IMR-90 (cell line): ENCODE data around the gene RBBP8NL. TPM values are rescaled to one million over a fixed set of nuclear protein-coding genes. Genes with fewer than 3 reads are reported as not detected.

ENCODE experiments used
- ATAC-seq: fragments of 200-7000 bp; cut with Tn5 transposase; 2 replicates; pipeline ENCODE4 v1.9.1; 2020; ENCODE audit warnings: low read depth, mild to moderate bottlenecking, moderate library complexity
- Bru-seq: library from RNA; stranded (reverse); fragments of 400-500 nt; gene quantifications from one replicate; lab custom pipeline; 2021; lab: Mats Ljungman, UMichigan
- BruChase-seq, 2 experiments: library from RNA; stranded (reverse); fragments of 400-500 nt; gene quantifications; one replicate each; lab custom pipeline; 2021; lab: Mats Ljungman, UMichigan
- BruUV-seq: library from RNA; stranded (reverse); fragments of 400-500 nt; replicated peaks from 2 replicates; lab custom pipeline; 2021; lab: Mats Ljungman, UMichigan
- CTCF ChIA-PET: fragments of 300-600 bp; formaldehyde crosslinking; extraction: SDS; loops from one replicate; lab custom pipeline; 2021; ENCODE audit warnings: antibody characterized with exemption; lab: Yijun Ruan, JAX
- POLR2A ChIA-PET: fragments of 300-600 bp; sonication (Branson Sonifier 250); formaldehyde crosslinking; loops from one replicate; lab custom pipeline; 2022; ENCODE audit warnings: antibody characterized with exemption; ENCODE audit not compliant: unreplicated experiment; lab: Charles Lee
- DNase-seq: peaks from one replicate; pipeline ENCODE4 v3.0.0; 2013
- H2AFZ ChIP-seq: replicated peaks from 2 replicates; pipeline ENCODE3; 2013; ENCODE audit warnings: low read length, mild to moderate bottlenecking; ENCODE audit not compliant: poor library complexity
- H2AK5ac ChIP-seq: 2 replicates; pipeline ENCODE4 v1.6.1; 2013; ENCODE audit warnings: low read depth, low read length, inconsistent platforms
- H2AK9ac ChIP-seq: replicated peaks from 2 replicates; pipeline ENCODE3; 2013; ENCODE audit warnings: mild to moderate bottlenecking, low read depth, low read length, moderate library complexity; ENCODE audit not compliant: poor library complexity
- H2BK120ac ChIP-seq: 2 replicates; pipeline ENCODE4 v1.6.1; 2013; ENCODE audit warnings: low read depth, low read length, inconsistent platforms
- H2BK15ac ChIP-seq: 3 replicates; pipeline ENCODE4 v1.6.1; 2013; ENCODE audit warnings: low read depth, low read length, inconsistent platforms
- H2BK20ac ChIP-seq: 2 replicates; pipeline ENCODE4 v1.6.1; 2013; ENCODE audit warnings: low read depth, mild to moderate bottlenecking, inconsistent platforms, low read length, moderate library complexity
- H2BK5ac ChIP-seq: 2 replicates; pipeline ENCODE4 v1.6.1; 2013; ENCODE audit warnings: mild to moderate bottlenecking, low read depth, low read length, inconsistent platforms; ENCODE audit not compliant: poor library complexity, severe bottlenecking
- H3K14ac ChIP-seq: replicated peaks from 2 replicates; pipeline ENCODE4 v1.6.1; 2013; ENCODE audit warnings: low read depth, low read length, inconsistent platforms
- H3K18ac ChIP-seq: 2 replicates; pipeline ENCODE4 v1.6.1; 2013; ENCODE audit warnings: low read depth, low read length, control low read depth
- H3K23ac ChIP-seq: 2 replicates; pipeline ENCODE4 v1.6.1; 2013; ENCODE audit warnings: low read depth, low read length, inconsistent platforms
- H3K27ac ChIP-seq: 2 replicates; pipeline ENCODE4 v1.5.1; 2013; ENCODE audit warnings: mild to moderate bottlenecking, control low read depth, low read length; ENCODE audit not compliant: insufficient read depth
- H3K27me3 ChIP-seq: 2 replicates; pipeline ENCODE4 v1.6.1; 2013; ENCODE audit warnings: low read length; ENCODE audit not compliant: control insufficient read depth, insufficient read depth
- H3K36me3 ChIP-seq: 2 replicates; pipeline ENCODE4 v1.6.1; 2013; ENCODE audit warnings: low read length, mixed read lengths; ENCODE audit not compliant: control insufficient read depth, insufficient read depth
- H3K4ac ChIP-seq: 2 replicates; pipeline ENCODE4 v1.6.1; 2013; ENCODE audit warnings: low read depth, low read length, inconsistent platforms
- H3K4me1 ChIP-seq: 2 replicates; pipeline ENCODE4 v1.6.1; 2013; ENCODE audit warnings: low read length, mixed read lengths; ENCODE audit not compliant: control insufficient read depth, insufficient read depth
- H3K4me2 ChIP-seq: 2 replicates; pipeline ENCODE4 v1.6.1; 2013; ENCODE audit warnings: low read depth, mild to moderate bottlenecking, control low read depth, low read length, moderate library complexity
- H3K4me3 ChIP-seq: 2 replicates; pipeline ENCODE4 v1.5.1; 2013; ENCODE audit warnings: low read depth, mild to moderate bottlenecking, control low read depth, low read length, moderate library complexity; ENCODE audit not compliant: insufficient read depth
- H3K56ac ChIP-seq: 2 replicates; pipeline ENCODE4 v1.6.1; 2013; ENCODE audit warnings: low read length, inconsistent platforms; ENCODE audit not compliant: insufficient read depth; ENCODE audit errors: extremely low read depth
- H3K79me1 ChIP-seq, 2 experiments: 2 replicates each; pipeline ENCODE4 v1.6.1; 2013; ENCODE audit warnings: low read length in 2 of 2, inconsistent platforms in 1 of 2, low read depth in 1 of 2
- H3K9ac ChIP-seq: 2 replicates; pipeline ENCODE4 v1.6.1; 2013; ENCODE audit warnings: low read depth, low read length, control low read depth
- H3K9me1 ChIP-seq: 2 replicates; pipeline ENCODE4 v1.6.1; 2013; ENCODE audit warnings: low read length, inconsistent platforms; ENCODE audit not compliant: insufficient read depth
- H3K9me3 ChIP-seq: 2 replicates; pipeline ENCODE4 v1.6.1; 2013; ENCODE audit warnings: low read length; ENCODE audit not compliant: control insufficient read depth, insufficient read depth
- H4K20me1 ChIP-seq: 2 replicates; pipeline ENCODE4 v1.6.1; 2013; ENCODE audit warnings: low read length, inconsistent platforms; ENCODE audit not compliant: insufficient read depth
- H4K5ac ChIP-seq: 2 replicates; pipeline ENCODE4 v1.6.1; 2013; ENCODE audit warnings: mild to moderate bottlenecking, low read depth, low read length, control low read depth
- H4K8ac ChIP-seq, 2 experiments: 2 replicates each; pipeline ENCODE4 v1.6.1; 2013; ENCODE audit warnings: low read depth in 2 of 2, low read length in 2 of 2, control low read depth in 1 of 2, inconsistent platforms in 1 of 2
- H4K91ac ChIP-seq: 2 replicates; pipeline ENCODE4 v1.6.1; 2013; ENCODE audit warnings: low read depth, low read length, inconsistent platforms; ENCODE audit not compliant: insufficient read depth
- RCOR1 ChIP-seq: IDR thresholded peaks from 2 replicates; pipeline ENCODE4 v1.6.1; 2012; ENCODE audit warnings: mild to moderate bottlenecking, low read length, improper control_type of control experiment; ENCODE audit not compliant: insufficient replicate concordance
- RFX5 ChIP-seq: IDR thresholded peaks from 2 replicates; pipeline ENCODE4 v1.8.0; 2012; ENCODE audit warnings: low read depth, mild to moderate bottlenecking, low read length, moderate library complexity
- WGBS, 2 experiments: methylation state at CpG; one replicate each; pipeline versions ENCODE4 v1.1.5 to v1.1.7; 2013; ENCODE audit warnings: missing lambda C conversion rate in 2 of 2; ENCODE audit not compliant: insufficient read length in 1 of 2; ENCODE audit errors: extremely low coverage in 2 of 2; 5-methylcytosine and 5-hydroxymethylcytosine counted together
- dilution Hi-C: fragments of 300-500 bp; cut with HindIII; formaldehyde crosslinking; loops from one replicate; pipeline ENCODE4 v1.14.3; 2018; ENCODE audit warnings: low sequenced_read_pairs; ENCODE audit not compliant: unreplicated experiment
- in situ Hi-C: fragments of 300-500 bp; cut with MboI; formaldehyde crosslinking; loops from 3 replicates; pipeline ENCODE4 v1.14.3; 2019; ENCODE audit warnings: low sequenced_read_pairs, inconsistent platforms, mixed read lengths
- intact Hi-C: fragments of 100-400 bp; cut with micrococcal nuclease; formaldehyde crosslinking; loops from 2 replicates; pipeline ENCODE4 v1.10.0; 2022
- long read RNA-seq: library from polyadenylated mRNA; unstranded; transcript quantifications from one replicate; pipeline ENCODE4 v2.0.0, GENCODE V29; 2021; ENCODE audit not compliant: unreplicated experiment
- polyA plus RNA-seq, 3 experiments: library from polyadenylated mRNA; depleted of rRNA; stranded (reverse); fragments of >200 nt; gene quantifications; 2 replicates each; pipeline ENCODE4 v1.2.3, GENCODE V29; 2012; ENCODE audit warnings: low replicate concordance in 1 of 3
- total RNA-seq: library from RNA; depleted of rRNA; stranded (reverse); fragments of >200 nt; gene quantifications from 2 replicates; pipeline ENCODE4 v1.2.3, GENCODE V29; 2012; rRNA removed

RBBP8NL gene
- not detected in 2 replicates for total RNA-seq
- polyA plus RNA-seq (2012; rRNA removed), result not detected in 2 replicates
- polyA plus RNA-seq (2012; cell fraction: cytosol; rRNA removed), result not detected in 2 replicates
- not detected in 2 replicates for polyA plus RNA-seq (2012; cell fraction: nucleus; rRNA removed; ENCODE audit: low replicate concordance)
- percentile 5 among the genes with signal in this experiment for Bru-seq, nascent RNA
- not detected for BruChase-seq, experiment 1, labeled RNA remaining after a 6-hour chase
- not detected for BruChase-seq, experiment 2, labeled RNA remaining after a 2-hour chase
- long read RNA-seq, result 0 reads

GRCh38 chr20:62427172-62428001, at the start of gene RBBP8NL:
TSS of gene RBBP8NL (minus strand) at chr20:62427539. CDS start at chr20:62419647, 7,892 bp downstream.
- no peaks in the 10 kb centered on the region for H3K36me3 ChIP-seq
- H3K9me1 ChIP-seq, result no peaks in the 10 kb centered on the region
- H2BK20ac ChIP-seq, result no peak within 1 kb of the TSS
- DNase-seq (no peak), ATAC-seq (no peak)
- H3K4me3 ChIP-seq, result no peak within 1 kb of the TSS
- H3K23ac ChIP-seq, result no peak within 1 kb of the TSS
- no peak within 1 kb of the TSS for H3K27ac ChIP-seq
- no peak within 1 kb of the TSS for H3K4ac ChIP-seq
- no peak within 1 kb of the TSS for H3K9ac ChIP-seq
- WGBS, 2 experiments, result 61% methylated on average over 24 of the region's 28 CpGs; no CpG with 5 or more reads in 1 of the 2 experiments
- H3K79me1 ChIP-seq, result no peaks in the 10 kb centered on the region
- H3K56ac ChIP-seq, result no peak within 1 kb of the TSS
- no peaks in the 10 kb centered on the region for H3K9me3 ChIP-seq
- BruUV-seq, result no TSS peak
- H2AK9ac ChIP-seq, result no peak within 1 kb of the TSS
- peaks cover 44% of the 10 kb centered on the region for H3K27me3 ChIP-seq
- no peak within 1 kb of the TSS for H3K18ac ChIP-seq
- no peak within 1 kb of the TSS for H4K8ac ChIP-seq
- no peak within 1 kb of the TSS for H2BK15ac ChIP-seq
- intact Hi-C loops (no loop called here), in situ Hi-C loops (no loop called here), dilution Hi-C loops (no loop called here)
- no peak within 1 kb of the TSS for H2BK5ac ChIP-seq
- no peak within 1 kb of the TSS for H4K91ac ChIP-seq
- POLR2A ChIA-PET, result no interaction called here
- no peak within 1 kb of the TSS for H2AK5ac ChIP-seq
- H4K20me1 ChIP-seq, result no peaks in the 10 kb centered on the region
- no peak within 1 kb of the TSS for H4K5ac ChIP-seq
- CTCF ChIA-PET, result no interaction called here
- H2AFZ ChIP-seq, result no peak within 1 kb of the TSS
- H3K4me1 ChIP-seq, result no peaks in the 10 kb centered on the region
- no peak for TF ChIP-seq RFX5
- TF ChIP-seq RCOR1, result no peak
- no peak within 1 kb of the TSS for H3K4me2 ChIP-seq
- H2BK120ac ChIP-seq, result no peak within 1 kb of the TSS
- no peak within 1 kb of the TSS for H3K14ac ChIP-seq
